Measurements from ENCODE around the gene PPP1R13B.

The PPP1R13B gene

DNA sequence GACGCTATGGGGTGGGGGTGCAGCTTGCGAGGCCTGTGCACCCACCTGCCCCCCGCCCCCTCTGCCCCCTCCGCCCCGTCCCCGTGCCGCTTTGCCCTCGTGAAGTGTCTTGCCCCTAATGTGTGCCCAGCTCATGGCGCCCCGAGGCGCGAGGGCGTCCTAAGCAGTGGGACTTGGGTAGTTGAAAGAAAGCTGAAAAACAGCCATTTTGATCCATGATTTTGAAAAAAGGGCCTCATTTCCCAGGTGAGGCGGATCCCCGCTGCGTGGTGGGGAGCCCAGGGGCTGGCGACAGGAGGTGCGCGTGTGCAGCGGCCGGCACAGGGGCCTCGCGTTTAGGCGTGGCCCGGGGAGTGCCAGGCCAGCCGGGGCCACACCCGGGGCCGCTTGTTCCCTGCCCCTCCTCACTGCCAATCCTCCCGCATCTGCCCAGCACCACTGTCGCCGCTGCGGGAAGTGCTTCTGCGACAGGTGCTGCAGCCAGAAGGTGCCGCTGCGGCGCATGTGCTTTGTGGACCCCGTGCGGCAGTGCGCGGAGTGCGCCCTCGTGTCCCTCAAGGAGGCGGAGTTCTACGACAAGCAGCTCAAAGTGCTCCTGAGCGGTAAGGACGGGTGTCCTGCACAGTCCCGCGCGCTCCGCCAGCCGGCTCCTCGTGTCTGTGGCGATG is 119.9 kb downstream of the PPP1R13B start:
- no peak for DNase-seq

- DNase-seq, result no peak
These were observed 120.9 kb downstream of the PPP1R13B start for GRCh38 chr14:103726474-103726873.

GRCh38 chr14:103725739-103726395 is 121.5 kb downstream of the PPP1R13B start:
- DNase-seq, result no peak

DNA sequence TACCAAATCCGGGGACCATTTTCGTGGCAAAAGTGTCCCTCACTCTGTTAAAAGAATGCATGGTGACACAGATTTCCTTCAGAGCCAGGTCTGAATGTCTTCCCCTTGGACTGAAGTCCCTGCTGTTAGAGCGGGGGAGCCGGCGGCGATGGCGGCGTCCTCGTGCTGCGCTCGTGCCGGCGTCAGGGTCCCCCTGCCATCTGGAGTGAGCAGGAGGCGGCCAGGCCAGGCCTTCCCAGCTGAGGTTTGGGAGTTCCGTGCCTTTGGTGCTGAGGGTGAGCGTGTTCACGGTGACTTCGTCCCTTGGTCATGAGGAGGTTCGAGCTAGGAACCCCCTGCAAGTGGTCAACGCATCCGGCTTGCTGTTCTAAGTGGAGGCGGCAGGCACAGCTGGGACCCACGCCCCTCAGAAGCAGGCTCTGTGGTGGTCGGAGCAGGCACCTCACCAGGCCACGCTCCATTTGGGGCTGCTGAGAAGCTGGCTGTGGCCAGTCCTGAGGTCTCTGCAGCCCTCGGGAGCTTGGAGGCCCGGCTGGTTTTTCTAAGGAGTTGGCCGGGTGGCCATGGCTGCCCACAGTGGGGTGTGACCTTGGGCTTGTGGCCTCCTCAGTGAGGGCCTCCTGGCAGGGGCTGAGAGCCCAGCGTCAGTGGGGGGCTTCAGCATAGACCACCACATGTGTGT is 122.2 kb downstream of the PPP1R13B start:
- DNase-seq, result no peak

GRCh38 chr14:103724116-103724515 is 123.3 kb downstream of the PPP1R13B start:
- no peak for DNase-seq

DNA sequence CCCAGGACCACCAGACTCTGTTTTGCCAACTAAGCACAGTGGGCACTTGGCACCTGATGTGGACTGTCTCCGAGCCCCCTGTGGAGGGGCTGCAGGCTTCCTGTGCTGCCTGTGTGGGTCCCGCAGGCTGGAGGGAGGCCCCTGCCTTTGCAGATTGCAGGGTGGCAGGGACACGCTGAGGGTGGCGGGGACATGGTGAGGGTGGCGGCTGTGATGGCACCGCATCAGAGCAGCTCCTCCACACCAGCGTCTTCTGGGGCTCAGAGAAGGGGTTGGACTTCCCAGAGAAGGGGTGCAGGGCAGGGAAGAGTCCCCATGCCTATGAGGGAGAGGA is 123.7 kb downstream of the PPP1R13B start:
- no peak for DNase-seq

GRCh38 chr14:103721334-103722120 is 125.8 kb downstream of the PPP1R13B start:
- no peak for DNase-seq

DNA sequence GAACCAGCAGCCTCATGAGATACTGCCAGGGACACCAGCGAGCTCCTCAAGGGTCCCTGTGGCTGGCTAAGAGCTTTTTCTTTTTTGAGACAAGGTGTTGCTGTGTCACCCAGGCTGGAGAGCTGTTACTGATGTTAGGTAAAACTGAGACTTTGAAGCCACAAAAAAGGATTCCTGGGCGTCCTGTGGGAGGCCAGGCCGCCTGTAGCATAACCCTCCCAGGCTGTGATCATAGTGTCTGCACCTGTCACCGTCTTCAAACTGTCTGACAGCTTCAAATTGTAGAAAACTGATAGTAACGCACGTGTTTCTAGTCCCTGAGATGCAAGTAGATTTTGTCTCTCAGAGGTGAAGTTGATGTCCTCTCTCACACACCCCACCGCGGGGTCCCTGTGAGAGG is 127.6 kb downstream of the PPP1R13B start:
- DNase-seq, result no peak

DNA sequence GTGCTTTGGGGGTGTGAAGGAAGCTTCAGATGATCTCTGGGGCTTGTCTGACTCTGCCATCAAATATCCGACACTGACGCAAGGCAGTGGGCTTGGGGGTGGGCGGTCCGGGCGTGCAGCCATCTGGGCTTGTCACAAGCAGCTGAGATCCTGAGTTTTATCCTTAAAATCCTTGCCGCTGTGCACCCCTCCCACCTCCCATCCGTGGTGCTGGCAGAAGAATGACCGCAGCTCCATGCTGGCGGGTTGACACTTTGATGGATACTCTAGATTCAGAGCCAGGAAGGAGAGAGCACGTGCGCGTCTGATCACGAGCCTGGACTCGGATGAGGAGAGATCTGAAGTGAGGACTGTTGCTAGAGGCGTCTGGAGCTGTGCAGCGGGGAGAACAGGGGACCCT is 128.8 kb downstream of the PPP1R13B start:
- DNase-seq, result no peak

DNA sequence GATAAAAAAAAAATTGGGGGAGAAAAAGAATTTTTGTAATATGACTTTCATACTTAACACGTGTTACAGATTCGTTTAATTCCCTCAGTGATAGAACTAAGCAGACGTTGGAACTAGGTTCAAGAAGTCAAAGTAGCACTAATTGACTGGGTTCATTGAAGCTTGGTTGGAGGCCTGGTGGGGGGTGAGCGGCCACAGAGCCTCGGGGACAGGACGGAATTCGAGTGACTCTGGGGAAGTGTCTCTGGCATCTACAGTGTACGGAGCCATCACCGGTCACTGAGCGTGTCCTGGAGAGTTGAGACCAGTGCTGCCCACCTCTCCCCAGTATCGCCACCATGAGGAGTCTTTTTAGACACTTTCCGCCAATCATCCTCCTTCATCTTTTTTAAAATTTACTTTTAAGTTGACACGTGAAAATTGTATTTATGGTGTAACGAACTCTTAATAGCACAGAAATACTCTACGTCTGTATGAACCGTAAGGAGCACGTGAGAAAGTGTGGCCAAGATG is 130.4 kb downstream of the PPP1R13B start:
- no peak for DNase-seq

DNA sequence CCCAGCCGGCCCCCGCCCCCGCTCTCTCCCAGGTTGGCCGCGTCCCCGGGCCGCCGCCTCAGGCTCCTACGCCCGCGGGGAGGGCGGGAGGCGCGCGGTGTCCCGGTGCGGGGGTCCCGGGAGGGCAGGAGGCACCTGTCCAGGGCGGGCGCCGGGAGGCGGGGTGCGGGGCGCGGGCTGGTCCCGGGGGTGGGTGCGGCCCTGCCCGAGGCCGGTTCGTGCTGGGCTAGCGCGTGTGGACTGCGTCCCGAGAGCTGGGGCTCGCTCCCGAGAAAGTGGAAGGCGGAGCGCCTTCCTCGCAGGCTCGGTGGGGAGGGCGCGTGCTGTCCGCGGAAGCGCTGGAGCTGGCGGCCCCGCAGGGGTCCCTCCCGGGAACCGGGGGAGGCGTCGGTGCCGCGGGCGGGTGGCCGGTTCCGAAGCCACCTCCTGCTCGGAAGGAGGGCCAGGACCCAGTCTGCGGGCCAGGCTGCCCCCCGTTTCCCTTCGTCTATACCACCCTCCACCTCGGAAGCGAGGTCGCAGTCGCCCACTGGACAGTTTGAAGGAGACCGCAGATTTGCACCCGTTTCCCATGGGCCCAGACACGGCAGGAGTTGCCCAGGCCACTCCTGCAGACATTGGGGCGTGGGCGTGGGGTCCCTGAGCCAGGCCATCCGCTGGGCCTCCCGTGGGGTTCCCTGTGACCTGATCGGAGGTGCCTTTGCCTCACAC is 131.1 kb downstream of the PPP1R13B start:
- no peak for DNase-seq

GRCh38 chr14:103715052-103716000 is 132.0 kb downstream of the PPP1R13B start, which contains the start of the genes XRCC3 and ZFYVE21:
Gene XRCC3, minus strand, starts transcription at chr14:103715451. Its CDS starts 4,364 bp downstream, at chr14:103711087.
Gene ZFYVE21, plus strand, starts transcription at chr14:103715810. Its CDS starts 32 bp downstream, at chr14:103715842.
- DNase-seq, result peak; percentile 100

DNA sequence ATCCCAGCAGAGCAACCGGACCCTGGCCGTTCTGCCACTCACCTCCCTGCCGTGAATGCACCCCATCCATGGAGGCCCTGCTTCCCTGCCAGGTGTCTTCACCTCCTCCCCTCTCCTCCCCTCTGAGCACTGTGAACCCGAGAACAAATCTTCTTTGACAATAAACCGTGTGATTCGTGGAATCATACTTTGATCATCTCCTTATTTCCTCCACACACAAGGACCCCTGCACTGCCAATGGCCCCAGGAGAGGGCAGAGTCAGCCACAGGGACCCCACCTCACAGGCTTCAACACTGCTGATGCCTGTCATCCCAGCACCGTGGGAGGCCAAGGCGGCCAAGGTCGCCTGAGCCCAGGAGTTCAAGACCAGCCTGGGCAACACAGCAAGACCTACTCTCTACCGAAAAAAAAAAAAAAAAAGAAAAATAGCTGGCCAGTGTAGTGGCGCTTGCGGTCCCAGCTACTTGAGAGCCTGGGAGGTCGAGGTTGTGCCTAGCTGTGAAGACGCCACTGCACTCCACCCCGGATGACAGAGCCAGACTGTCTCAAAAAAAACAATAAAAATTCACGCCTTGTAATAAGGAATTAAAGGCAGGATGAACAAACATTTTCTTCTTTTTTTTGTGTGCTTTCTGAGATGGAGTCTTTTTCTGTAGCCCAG is 133.2 kb downstream of the PPP1R13B start:
- DNase-seq, result no peak

- no peak for DNase-seq
These were observed 133.9 kb downstream of the PPP1R13B start for GRCh38 chr14:103713304-103714062.

- DNase-seq, result no peak
These were observed 134.6 kb downstream of the PPP1R13B start for GRCh38 chr14:103712633-103713247.

DNA sequence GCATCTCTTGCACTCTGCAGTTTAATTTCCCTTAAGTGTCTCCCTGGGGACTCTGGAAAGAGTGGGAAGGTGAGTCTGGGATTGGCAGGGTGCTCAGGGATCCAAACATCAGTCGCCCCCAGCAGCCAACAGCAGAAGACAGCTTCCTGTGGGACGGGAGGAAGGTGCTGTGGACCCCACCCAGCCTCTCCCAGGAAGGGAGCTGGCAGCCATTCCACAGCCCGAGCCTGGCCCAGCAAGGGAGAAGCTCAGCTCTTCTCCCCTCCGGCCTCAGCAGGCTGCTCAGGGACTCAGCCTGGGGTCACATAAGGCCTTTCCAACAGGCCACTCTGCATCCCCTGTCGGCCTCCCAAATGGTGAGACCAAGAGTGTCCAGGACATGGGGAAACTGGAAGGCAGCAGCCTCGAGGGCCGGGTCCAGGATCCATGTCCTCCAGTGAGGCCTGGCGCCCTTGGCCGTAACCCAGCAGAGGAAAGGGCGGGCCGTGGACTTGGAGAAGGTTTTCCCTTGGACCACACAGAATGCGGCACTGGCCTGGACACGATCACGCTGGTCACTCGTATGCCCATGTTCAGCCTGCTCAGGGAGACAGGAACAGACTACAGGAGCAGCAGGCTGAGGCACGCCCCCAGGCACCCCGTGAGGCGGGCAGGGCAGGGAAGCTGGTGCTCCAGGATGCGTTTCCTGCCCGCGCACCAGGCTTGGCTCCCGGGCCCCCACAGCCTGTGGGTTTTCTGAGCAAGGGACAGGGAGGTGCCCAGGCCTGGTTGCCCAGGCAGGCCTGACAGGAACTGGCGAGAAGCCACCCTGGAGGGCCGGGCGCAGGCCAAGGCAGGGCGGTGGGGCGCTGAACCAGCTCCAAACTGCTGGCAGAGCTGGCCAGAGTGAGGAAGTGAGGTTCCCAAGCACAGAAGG is 135.6 kb downstream of the PPP1R13B start:
- no peak for DNase-seq

GRCh38 chr14:103710771-103711377 is 136.5 kb downstream of the PPP1R13B start:
- no peak for DNase-seq

DNA sequence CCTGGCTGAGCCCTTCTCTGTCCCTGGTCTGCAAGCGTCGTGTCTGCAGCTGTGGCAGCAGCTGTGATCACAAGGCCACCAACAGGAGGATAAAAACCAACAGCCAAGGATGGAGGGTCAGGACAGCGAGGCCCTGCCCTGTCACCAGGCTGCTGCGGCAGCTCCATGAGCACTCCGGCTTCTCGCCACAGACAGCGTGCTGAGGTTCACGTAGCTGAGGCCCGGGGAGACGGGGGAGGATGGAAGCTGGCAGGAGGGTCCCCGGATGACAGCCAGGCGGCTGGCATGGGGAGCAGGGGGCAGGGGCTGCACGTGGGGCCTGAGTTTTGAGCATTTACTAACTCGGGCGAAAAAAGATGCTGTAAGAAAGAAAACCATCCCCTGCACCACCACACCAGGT is 137.6 kb downstream of the PPP1R13B start:
- DNase-seq, result no peak
